ENCODE data around the gene FAM83D.
"Not testable (repeated sequence)": the region's sequence is repeated elsewhere in the genome, so short reads cannot be mapped to it uniquely, and the experiment has no call there.

The FAM83D gene

GRCh38 chr20:38963745-38964144, 37.5 kb downstream of the FAM83D start:
- no peak for DNase-seq (ENCODE audit: low read depth in 2 of 2)

GRCh38 chr20:38965264-38965663, 39.0 kb downstream of the FAM83D start:
- no peak for DNase-seq (ENCODE audit: low read depth in 2 of 2)

DNA sequence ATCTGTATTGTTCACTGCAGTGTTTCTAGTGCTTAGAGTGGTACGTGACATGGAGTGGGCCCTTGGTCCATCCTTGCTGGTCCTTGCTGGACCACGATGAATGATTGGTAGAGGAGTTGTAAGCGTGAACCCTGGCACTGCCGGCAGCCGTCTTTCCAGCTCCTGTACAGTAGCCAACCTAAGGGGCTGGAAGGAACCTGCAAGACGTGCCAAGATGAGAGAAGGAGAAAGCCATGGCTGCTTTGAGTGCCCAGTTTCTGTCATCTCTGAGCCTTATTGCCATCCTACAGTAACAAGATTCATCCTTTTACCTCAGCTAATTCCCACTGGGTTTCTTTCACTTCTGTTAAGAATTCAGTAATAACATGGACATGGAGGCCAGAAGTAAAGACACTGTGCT, 41.9 kb downstream of the FAM83D start:
- DNase-seq (ENCODE audit: low read depth in 2 of 2), result no peak

DNA sequence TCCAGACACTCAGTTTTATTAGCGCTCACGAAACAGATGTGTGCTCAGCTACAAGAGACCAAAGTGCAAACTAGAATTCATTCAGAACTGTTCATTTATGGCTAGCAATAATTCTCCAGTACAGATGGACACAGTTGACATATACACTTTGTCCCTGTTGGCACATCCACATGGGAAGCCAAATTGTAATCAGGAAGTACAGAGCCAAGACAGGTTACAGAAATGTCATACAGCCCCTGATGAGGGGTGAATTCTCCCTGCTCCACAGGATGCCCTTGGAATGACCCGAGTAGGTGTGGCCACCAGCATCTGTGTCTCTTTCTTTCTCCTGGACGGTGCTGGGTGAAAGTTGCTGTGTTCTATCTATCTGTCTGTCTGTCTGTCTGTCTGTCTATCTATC, 43.5 kb downstream of the FAM83D start:
- no peak for DNase-seq (ENCODE audit: low read depth in 2 of 2)

- no peak for DNase-seq (ENCODE audit: low read depth in 2 of 2)
Measured at GRCh38 chr20:38970302-38970701, 44.1 kb downstream of the FAM83D start.

DNA sequence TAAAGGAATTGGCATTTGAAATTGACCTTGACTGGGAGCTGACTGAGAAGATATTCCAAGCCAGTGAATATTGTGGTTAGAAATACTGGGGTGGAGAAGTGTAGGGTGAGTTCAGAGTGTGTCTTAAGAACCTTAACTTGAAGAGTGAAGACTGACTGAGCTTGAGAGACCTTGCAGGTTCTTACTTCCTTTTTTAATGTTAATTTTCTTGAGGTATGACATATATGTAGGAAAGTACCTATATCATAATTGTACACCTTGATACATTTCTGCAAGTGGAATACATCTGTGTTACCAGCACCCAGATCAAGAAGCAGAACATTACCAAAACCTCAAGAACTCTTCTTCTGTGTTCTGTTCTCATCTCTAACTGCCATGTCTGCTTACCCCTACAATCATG, 46.9 kb downstream of the FAM83D start:
- no peak for DNase-seq (ENCODE audit: low read depth in 2 of 2)

GRCh38 chr20:38973645-38974044, 47.4 kb downstream of the FAM83D start:
- no peak for DNase-seq (ENCODE audit: low read depth in 2 of 2)

GRCh38 chr20:38975539-38976120, 49.4 kb downstream of the FAM83D start:
- DNase-seq (ENCODE audit: low read depth in 2 of 2), result no peak

- DNase-seq (ENCODE audit: low read depth in 2 of 2), result no peak
Measured at GRCh38 chr20:38979434-38979833, 53.2 kb downstream of the FAM83D start.

GRCh38 chr20:38979842-38980241, 53.6 kb downstream of the FAM83D start:
- no peak for DNase-seq (ENCODE audit: low read depth in 2 of 2)

DNA sequence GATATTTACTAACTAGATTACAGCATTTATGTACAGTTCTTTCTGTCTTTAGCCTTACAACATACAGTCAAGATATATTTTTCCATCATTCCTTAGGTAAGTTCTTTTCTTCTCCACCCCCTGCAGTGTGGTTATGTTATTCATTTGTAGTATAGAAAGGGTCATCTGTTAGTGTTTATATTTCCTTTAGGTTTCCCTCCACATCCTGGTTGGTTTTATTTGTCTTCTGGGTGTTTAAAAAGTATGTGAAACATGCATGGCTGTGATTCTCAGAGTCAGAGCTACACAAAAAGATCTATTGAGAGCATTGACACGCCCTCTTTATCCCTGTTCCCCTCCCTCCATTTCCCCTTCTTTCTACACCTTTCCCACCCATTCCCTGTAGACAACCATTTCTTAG, 56.1 kb downstream of the FAM83D start:
- no peak for DNase-seq (ENCODE audit: low read depth in 2 of 2)

DNA sequence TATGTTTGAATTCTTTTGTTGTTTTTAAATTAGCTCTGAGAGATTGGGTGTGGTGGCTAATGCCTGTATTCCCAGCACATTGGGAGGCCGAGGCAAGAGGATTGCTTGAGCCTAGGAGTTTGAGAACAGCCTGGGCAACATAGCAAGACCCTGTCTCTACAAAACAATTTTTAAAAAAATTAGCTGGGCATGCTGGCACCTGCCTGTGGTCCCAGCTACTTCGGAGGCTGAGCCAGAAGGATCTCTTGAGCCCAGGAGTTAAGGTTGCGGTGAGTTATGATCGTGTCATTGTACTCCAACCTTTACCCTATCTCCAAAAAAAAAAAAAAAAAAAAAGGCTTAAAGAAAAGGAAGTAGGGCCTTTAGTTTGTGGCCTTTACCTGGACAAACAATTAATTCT, 58.8 kb downstream of the FAM83D start:
- no peak for DNase-seq (ENCODE audit: low read depth in 2 of 2)

DNA sequence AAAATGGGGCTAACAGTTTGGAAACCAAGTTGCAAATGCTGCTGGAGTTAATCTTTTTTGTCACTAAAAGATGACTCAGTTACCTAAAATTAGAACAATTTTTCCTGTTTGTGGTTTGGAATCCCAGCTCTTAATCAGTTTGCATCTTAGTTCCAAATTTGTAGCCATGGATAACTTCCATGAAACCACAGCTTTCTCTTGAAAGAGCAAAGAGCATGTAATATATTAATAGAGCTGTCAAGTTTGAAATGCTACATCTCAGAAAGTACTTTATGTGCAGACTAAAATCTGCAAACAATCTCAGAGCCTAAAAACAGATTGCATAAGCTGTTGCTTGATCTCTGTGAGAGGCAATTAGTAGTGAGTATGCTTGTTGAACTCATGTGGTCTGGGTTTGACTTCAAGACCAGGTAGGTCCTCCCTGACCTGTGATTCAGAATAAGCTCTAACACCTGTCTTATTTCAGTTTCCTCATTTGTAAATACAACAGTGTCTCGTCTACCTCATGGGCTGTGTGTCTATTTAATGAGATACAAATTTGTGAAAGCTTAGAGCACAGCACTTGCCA, 59.5 kb downstream of the FAM83D start:
- no peak for DNase-seq (ENCODE audit: low read depth in 2 of 2)

DNA sequence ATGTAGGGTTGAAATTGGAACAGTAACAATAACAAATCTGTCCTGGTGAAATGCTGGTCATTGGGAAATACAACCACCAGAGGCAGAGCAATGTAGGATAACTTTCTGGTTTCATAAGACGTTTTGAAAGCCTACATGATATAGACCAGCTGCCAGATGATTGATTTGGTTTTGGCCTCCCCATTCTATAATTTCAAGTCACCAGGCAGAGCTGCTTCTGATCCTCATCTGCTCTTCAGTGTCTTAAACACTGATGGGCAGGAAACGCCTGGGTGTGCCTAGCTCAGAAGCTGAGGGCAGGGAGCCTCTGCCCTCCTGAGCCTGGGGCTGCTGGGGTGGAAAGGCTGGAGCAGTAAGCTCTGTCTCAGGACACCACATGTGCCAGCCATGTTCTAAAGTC, 60.4 kb downstream of the FAM83D start:
- no peak for DNase-seq (ENCODE audit: low read depth in 2 of 2)

DNA sequence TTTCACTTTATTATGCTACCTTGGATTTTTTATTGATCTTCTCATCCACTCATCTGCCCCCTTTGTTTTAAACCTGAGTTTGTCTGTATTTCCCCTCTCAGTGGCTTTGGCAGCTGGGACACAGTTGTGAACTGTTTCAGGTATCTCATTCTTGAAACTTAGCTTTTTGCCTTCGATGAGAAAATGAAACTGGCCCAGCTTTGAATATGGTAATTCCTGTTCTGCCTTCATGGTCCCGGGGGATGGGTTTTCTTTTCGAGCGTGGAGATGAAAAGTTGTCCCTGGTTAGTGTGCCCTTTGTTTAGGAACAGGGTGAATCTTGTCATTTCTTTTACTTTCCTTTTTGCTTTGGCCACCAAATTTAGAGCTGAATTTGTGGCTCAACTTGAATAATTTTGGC, 61.6 kb downstream of the FAM83D start:
- DNase-seq (ENCODE audit: low read depth in 2 of 2), result no peak

DNA sequence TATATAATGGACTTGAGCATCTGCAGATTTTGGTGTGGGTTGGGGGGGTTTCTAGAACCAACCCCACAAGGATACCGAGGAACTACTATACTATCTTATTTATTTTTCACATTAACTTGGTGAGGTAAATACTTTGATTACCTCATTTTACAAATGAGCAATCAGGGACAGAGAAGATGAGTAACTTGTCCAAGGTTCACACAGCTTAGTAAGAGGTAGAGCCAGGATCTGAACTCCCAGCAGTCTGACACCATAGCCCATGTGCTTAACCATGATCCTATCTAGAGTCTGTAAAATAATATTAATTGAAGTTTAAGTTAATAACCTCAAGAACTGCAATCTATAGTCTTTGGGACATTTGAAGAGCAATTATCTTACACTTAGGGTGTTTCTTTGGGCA, 64.5 kb downstream of the FAM83D start:
- no peak for DNase-seq (ENCODE audit: low read depth in 2 of 2)

DNA sequence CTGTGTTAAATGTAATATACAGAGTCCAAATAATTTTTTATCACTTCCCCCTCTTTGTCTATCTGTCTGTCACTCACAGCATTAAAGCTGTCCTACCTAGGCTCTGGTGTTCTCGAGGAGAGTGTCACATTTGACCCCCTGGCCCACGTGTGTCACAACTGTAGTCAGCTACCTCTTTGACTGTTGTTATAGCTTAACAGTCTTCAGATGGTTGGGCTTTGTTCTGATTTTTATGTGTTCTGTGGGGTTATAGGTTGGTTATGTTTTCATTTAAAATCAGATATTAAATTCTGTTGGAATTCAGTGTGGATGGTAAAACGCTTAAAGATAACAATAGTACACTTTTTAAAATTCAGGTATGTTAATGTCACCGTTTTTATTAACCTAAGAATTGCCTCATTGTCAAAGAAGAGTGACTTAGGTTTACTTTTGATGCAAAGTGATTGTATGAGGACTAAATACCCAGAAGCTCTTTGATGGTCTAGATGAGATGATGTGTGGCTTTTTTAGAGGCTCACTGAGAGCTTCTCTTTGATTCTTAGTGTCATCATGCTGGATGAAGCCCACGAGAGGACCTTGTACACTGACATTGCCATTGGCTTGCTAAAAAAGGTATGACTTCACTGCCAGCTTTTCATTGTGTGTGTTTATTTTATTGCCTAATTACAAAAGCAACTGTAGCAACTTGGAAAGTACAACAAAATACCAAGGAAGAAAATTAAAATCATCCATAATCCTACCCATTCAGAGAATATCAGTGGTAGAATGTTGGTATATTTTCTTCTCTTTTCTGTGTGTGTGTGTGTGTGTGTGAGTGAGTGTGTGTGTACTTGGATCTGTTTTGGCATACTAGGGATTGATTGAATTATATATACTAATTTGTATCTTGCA, 65.8 kb downstream of the FAM83D start:
- DNase-seq (ENCODE audit: low read depth in 2 of 2), result no peak

DNA sequence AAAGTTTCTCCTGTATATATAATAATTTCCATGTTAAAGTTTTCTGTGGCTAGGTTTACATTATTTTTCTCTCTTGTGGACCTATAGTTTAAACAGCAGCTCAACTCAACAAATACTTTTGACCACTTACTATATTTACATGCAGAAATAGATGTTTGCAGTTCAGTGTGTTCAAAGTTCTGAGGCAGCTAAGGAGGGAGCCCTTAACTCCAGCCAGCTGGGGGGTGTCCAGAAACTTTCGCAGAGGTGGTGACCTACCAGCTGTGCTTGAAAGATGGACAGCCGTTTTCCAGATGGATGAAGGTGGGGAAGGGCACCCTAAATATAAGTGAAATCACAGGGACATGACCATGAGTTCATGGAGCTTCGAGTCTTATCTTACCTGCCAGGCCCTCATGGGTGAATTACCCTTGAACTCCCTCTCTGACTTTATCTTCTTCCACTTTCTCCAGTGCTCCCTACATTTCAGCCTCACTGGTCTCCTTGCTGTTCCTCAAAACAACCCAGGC, 69.4 kb downstream of the FAM83D start:
- DNase-seq (ENCODE audit: low read depth in 2 of 2), result no peak

DNA sequence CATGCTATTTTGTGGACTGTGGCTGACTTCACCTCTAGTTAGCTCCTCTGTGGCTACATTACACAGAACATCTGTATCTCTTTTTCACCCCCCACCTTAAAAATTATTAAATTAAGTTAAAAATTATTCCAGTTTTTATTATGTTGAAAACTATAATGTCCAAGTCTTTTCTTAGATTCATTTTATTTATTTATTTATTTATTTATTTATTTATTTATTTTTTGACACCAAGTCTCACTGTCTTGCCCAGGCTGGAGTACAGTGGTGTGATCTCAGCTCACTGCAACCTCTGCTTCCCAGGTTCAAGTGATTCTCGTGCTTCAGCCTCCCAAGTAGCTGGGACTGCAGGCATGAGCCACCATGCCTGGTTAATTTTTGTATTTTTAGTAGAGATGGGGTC, 70.6 kb downstream of the FAM83D start:
- DNase-seq (ENCODE audit: low read depth in 2 of 2), result not testable (repeated sequence)

GRCh38 chr20:38997622-38998021, 71.4 kb downstream of the FAM83D start:
- DNase-seq (ENCODE audit: low read depth in 2 of 2), result peak; percentile 56

DNA sequence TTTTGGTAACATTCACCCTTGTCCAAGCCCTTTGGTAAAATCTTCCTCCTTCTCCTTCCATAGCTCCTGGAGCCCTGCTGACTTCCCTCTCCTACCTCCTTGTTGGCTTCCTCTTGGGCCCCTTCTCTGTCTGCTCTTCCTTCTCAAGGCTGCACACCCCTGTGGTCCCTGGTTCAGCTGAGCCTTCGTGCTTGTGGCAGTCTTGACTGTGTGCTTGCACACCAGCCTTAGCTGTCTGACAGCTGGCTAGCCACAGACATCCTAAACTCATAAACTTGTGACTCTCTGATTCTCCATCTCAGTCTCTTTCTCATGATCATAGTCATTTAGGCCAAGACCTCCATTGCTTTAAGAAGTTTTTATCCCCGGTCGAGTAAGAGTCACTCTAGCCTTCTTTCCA, 73.0 kb downstream of the FAM83D start:
- no peak for DNase-seq (ENCODE audit: low read depth in 2 of 2)

GRCh38 chr20:38999965-39000910, 74.0 kb downstream of the FAM83D start:
- no peak for DNase-seq (ENCODE audit: low read depth in 2 of 2)
